HFFc6 (cell line): ENCODE measurements around the gene SCN9A. TPM values are rescaled to one million over a fixed set of nuclear protein-coding genes. Genes with fewer than 3 reads are reported as not detected.
A peak's percentile ranks its signal among the peaks of the same experiment; 100 is the strongest.

ENCODE experiments used
- DNase-seq: peaks from one replicate; pipeline ENCODE4 v3.0.0-alpha.2; 2018
- H3K27ac Mint-ChIP-seq: 2 replicates; pipeline ENCODE4 v1.8.0; 2020; ENCODE audit warnings: mild to moderate bottlenecking, mixed read lengths
- H3K27me3 Mint-ChIP-seq: 2 replicates; pipeline ENCODE4 v1.8.0; 2021; ENCODE audit warnings: mild to moderate bottlenecking, moderate library complexity, mixed read lengths; ENCODE audit not compliant: insufficient read depth
- H3K36me3 Mint-ChIP-seq: 2 replicates; pipeline ENCODE4 v1.8.0; 2021; ENCODE audit warnings: low read depth, mixed read lengths
- H3K4me1 Mint-ChIP-seq: 2 replicates; pipeline ENCODE4 v1.8.0; 2020; ENCODE audit warnings: low read depth, mixed read lengths
- H3K4me3 Mint-ChIP-seq: 2 replicates; pipeline ENCODE4 v1.8.0; 2020; ENCODE audit warnings: mild to moderate bottlenecking, moderate library complexity, mixed read lengths
- H3K9me3 Mint-ChIP-seq: 2 replicates; pipeline ENCODE4 v1.8.0; 2020; ENCODE audit warnings: mild to moderate bottlenecking, mixed read lengths
- CTCF ChIP-seq: fragments of 200-600 bp; sonication (generic); IDR thresholded peaks from 2 replicates; pipeline ENCODE4 v1.5.0; 2021; ENCODE audit warnings: antibody characterized with exemption, mild to moderate bottlenecking
- total RNA-seq, 6 experiments: library from RNA; stranded (reverse); fragmentation: NEBNext Ultra II Directional; extraction: Animal tissue kit (Norgen Biotek cat#: 25700); gene quantifications; 2 replicates in 1 of 6; 3 replicates in 5 of 6; pipeline ENCODE4 v1.2.3, GENCODE V29; 2021

The SCN9A gene
- total RNA-seq, 6 experiments from 2014 or later = 41.1 to 66.1 (median 55.8) TPM

- Mint-ChIP-seq H3K4me1 (peaks cover 27% of the 10 kb centered on the region), H3K27me3 (no peaks in the 10 kb centered on the region), H3K4me3 (no peak overlapping the region), H3K27ac (no peak overlapping the region), H3K36me3 (peaks cover 10% of the 10 kb centered on the region; the same call in 1 of the 2 replicates), H3K9me3 (no peaks in the 10 kb centered on the region)
- no peak for DNase-seq
- no peak for TF ChIP-seq CTCF
These were observed 77.8 kb downstream of the SCN9A start for GRCh38 chr2:166297951-166298350.

GRCh38 chr2:166293984-166294383 is 81.8 kb downstream of the SCN9A start:
- no peaks in the 10 kb centered on the region; the same call in 1 of the 2 replicates for H3K27me3 Mint-ChIP-seq
- peak overlapping the region; percentile 66 for H3K27ac Mint-ChIP-seq
- TF ChIP-seq CTCF = no peak
- DNase-seq = peak; percentile 32
- peaks cover 46% of the 10 kb centered on the region for H3K36me3 Mint-ChIP-seq
- H3K4me1 Mint-ChIP-seq = peaks cover 27% of the 10 kb centered on the region
- H3K9me3 Mint-ChIP-seq = peaks cover 5% of the 10 kb centered on the region; the same call in 1 of the 2 replicates
- H3K4me3 Mint-ChIP-seq = peak overlapping the region; percentile 60

GRCh38 chr2:166285215-166285614 is 90.5 kb downstream of the SCN9A start:
- Mint-ChIP-seq H3K36me3 (peaks cover 35% of the 10 kb centered on the region), H3K27ac (no peak overlapping the region), H3K9me3 (peaks cover 2% of the 10 kb centered on the region; the same call in 1 of the 2 replicates), H3K27me3 (no peaks in the 10 kb centered on the region), H3K4me1 (peaks cover 11% of the 10 kb centered on the region; the same call in 1 of the 2 replicates), H3K4me3 (no peak overlapping the region)
- no peak for DNase-seq
- TF ChIP-seq CTCF = no peak

GRCh38 chr2:166284359-166284758 is 91.4 kb downstream of the SCN9A start:
- TF ChIP-seq CTCF = no peak
- no peak for DNase-seq
- no peak overlapping the region for H3K27ac Mint-ChIP-seq
- H3K27me3 Mint-ChIP-seq = no peaks in the 10 kb centered on the region
- peaks cover 28% of the 10 kb centered on the region for H3K36me3 Mint-ChIP-seq
- H3K4me1 Mint-ChIP-seq = peaks cover 11% of the 10 kb centered on the region; the same call in 1 of the 2 replicates
- H3K4me3 Mint-ChIP-seq = no peak overlapping the region
- no peaks in the 10 kb centered on the region for H3K9me3 Mint-ChIP-seq

GRCh38 chr2:166282154-166282553 is 93.6 kb downstream of the SCN9A start:
- TF ChIP-seq CTCF = no peak
- H3K36me3 Mint-ChIP-seq = peaks cover 39% of the 10 kb centered on the region
- peak overlapping the region; percentile 49; the same call in 1 of the 2 replicates for H3K27ac Mint-ChIP-seq
- no peaks in the 10 kb centered on the region for H3K9me3 Mint-ChIP-seq
- peaks cover 24% of the 10 kb centered on the region for H3K4me1 Mint-ChIP-seq
- DNase-seq = no peak
- no peaks in the 10 kb centered on the region for H3K27me3 Mint-ChIP-seq
- H3K4me3 Mint-ChIP-seq = no peak overlapping the region

- H3K36me3 Mint-ChIP-seq = peaks cover 49% of the 10 kb centered on the region
- no peak overlapping the region for H3K4me3 Mint-ChIP-seq
- TF ChIP-seq CTCF = no peak
- H3K9me3 Mint-ChIP-seq = no peaks in the 10 kb centered on the region
- no peak for DNase-seq
- H3K27ac Mint-ChIP-seq = peak overlapping the region; percentile 19
- H3K27me3 Mint-ChIP-seq = no peaks in the 10 kb centered on the region
- H3K4me1 Mint-ChIP-seq = peaks cover 18% of the 10 kb centered on the region
These were observed 96.9 kb downstream of the SCN9A start for GRCh38 chr2:166278856-166279255.
